ENCODE data around the gene GDPD5. TPM values are rescaled to one million over a fixed set of nuclear protein-coding genes. Genes with fewer than 3 reads are reported as not detected.

Gene GDPD5
- total RNA-seq, 1 donor from 2014 or later = 9.7 TPM

DNA sequence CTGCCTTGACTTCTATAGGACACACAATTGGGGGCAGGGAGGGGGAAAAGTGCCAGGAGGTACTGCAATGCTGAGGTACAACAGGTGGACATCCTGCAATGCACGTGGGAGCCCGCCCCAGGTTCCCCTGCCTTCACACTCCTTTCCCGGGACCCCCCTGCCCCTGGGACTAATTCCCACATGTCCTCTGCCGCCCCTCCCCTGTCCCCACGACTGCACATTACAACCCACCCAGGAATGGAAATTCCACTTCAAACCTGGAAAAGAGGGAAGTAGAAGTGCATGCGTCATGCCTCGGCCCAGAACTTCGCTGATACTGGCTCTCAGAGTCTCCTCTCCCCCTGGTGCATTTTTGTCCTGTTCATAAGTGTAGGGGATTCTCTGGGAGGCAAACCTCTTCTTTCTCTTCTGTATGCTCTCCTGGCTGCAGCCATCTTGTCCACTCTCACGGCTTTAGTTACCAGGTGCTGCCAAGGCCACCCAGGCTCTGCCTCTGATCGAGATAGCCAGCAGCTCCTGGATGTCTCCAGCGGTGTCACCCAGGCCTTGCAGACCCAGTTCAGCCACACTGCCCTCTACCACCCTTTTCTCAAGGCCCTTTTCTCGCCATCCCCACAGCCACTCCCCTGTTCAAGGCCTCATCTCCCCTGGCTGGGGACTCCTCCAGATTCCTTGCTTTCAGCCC lies 43.7 kb downstream of the GDPD5 start:
- DNase-seq (ENCODE audit: low spot score) = no peak
- intact Hi-C loops (cut with micrococcal nuclease) = no loop called here
- Mint-ChIP-seq H3K27me3 (ENCODE audit: insufficient read depth) (no peaks in the 10 kb centered on the region), H3K4me3 (no peak overlapping the region), H3K4me1 (ENCODE audit: low read depth) (peaks cover 5% of the 10 kb centered on the region), H3K9me3 (no peaks in the 10 kb centered on the region), H3K36me3 (ENCODE audit: low read depth) (no peaks in the 10 kb centered on the region), H3K27ac (no peak overlapping the region)

GRCh38 chr11:75481223-75481921 lies 44.4 kb downstream of the GDPD5 start:
- DNase-seq (ENCODE audit: low spot score) = no peak
- intact Hi-C loops (cut with micrococcal nuclease) = no loop called here
- H3K27me3 Mint-ChIP-seq (ENCODE audit: insufficient read depth) = no peaks in the 10 kb centered on the region
- no peaks in the 10 kb centered on the region for H3K4me1 Mint-ChIP-seq (ENCODE audit: low read depth)
- no peaks in the 10 kb centered on the region for H3K36me3 Mint-ChIP-seq (ENCODE audit: low read depth)
- no peaks in the 10 kb centered on the region for H3K9me3 Mint-ChIP-seq
- no peak overlapping the region for H3K4me3 Mint-ChIP-seq
- H3K27ac Mint-ChIP-seq = no peak overlapping the region

DNA sequence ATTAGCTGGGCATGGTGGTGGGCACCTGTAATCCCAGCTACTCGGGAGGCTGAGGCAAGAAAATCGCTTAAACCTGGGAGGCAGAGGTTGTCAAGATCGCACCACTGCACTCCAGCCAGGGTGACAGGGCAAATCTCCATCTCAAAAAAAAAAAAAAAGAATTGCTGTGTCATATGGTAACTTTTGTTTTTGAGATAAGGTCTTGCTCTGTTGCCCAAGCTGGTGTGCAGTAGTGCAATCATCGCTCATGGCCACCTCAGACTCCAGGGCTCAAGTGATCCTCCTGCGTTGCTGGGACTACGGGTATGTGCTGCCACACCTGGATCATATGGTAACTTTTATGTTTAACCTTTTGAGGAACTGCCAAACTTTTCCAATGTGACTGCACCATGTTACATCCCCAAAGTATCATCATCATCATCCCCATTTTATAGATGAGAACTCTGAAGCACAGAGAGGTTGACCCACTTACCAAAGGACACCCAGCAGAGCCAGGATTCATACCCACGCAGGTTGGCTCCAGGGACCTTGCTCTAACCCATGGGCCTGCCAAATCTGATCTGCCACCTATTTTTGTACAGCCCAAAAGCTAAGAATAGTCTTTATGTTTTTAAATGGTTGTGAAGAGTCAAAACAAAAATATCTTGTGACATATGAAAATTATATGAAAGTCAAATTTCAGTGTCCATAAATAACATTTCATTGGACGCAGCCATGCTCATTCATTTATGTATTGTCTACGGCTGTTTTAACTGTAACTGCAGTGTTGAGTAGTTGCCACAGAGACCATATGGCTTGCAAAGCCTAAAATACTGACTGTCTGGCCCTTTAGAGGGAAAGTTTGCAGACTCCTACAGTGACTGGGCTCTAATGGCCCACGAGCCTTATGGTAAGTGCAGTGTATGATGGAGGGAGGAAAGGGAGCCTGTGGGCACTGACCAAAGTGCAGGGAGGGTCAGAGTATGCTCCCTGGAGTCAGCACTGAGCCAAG lies 45.3 kb downstream of the GDPD5 start:
- intact Hi-C loops (cut with micrococcal nuclease) = no loop called here
- Mint-ChIP-seq H3K4me3 (no peak overlapping the region), H3K9me3 (no peaks in the 10 kb centered on the region), H3K27me3 (ENCODE audit: insufficient read depth) (no peaks in the 10 kb centered on the region), H3K36me3 (ENCODE audit: low read depth) (no peaks in the 10 kb centered on the region), H3K27ac (no peak overlapping the region), H3K4me1 (ENCODE audit: low read depth) (peaks cover 7% of the 10 kb centered on the region)
- no peak for DNase-seq (ENCODE audit: low spot score)

DNA sequence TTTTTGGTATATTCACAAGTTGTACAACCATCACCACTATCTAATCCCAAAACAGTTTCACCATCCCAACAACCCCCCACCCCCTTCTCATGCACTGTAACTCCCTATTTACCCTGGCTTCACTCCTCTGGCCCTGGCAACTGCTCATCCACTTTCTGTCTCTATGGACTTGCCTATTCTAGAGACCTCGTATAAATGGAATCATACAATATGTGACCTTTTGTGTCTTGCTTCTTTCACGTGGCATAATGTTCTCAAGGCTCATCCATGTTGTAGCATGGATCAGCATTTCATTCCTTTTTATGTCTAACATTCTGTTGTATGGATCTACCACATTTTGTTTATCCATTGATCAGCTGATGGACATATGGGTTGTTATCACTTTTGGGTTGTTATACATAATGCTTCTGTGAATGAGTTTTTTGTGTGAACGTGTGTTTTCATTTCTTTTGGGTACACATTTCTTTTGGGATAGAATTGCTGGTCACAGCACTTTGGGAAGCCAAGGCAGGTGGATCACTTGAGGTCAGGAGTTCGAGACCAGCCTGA lies 46.1 kb downstream of the GDPD5 start:
- H3K27ac Mint-ChIP-seq = no peak overlapping the region
- H3K4me1 Mint-ChIP-seq (ENCODE audit: low read depth) = peaks cover 15% of the 10 kb centered on the region
- H3K4me3 Mint-ChIP-seq = no peak overlapping the region
- no peaks in the 10 kb centered on the region for H3K27me3 Mint-ChIP-seq (ENCODE audit: insufficient read depth)
- DNase-seq (ENCODE audit: low spot score) = no peak
- intact Hi-C loops (cut with micrococcal nuclease) = no loop called here
- no peaks in the 10 kb centered on the region for H3K9me3 Mint-ChIP-seq
- no peaks in the 10 kb centered on the region for H3K36me3 Mint-ChIP-seq (ENCODE audit: low read depth)

- no peaks in the 10 kb centered on the region for H3K27me3 Mint-ChIP-seq (ENCODE audit: insufficient read depth)
- H3K36me3 Mint-ChIP-seq (ENCODE audit: low read depth) = no peaks in the 10 kb centered on the region
- no peak overlapping the region for H3K27ac Mint-ChIP-seq
- intact Hi-C loops (cut with micrococcal nuclease) = no loop called here
- DNase-seq (ENCODE audit: low spot score) = no peak
- no peak overlapping the region for H3K4me3 Mint-ChIP-seq
- peaks cover 17% of the 10 kb centered on the region for H3K4me1 Mint-ChIP-seq (ENCODE audit: low read depth)
- H3K9me3 Mint-ChIP-seq = no peaks in the 10 kb centered on the region
Measured at GRCh38 chr11:75478783-75479596, 46.8 kb downstream of the GDPD5 start.

GRCh38 chr11:75477614-75477935 lies 48.2 kb downstream of the GDPD5 start:
- H3K4me3 Mint-ChIP-seq = no peak overlapping the region
- H3K27ac Mint-ChIP-seq = no peak overlapping the region
- H3K9me3 Mint-ChIP-seq = no peaks in the 10 kb centered on the region
- intact Hi-C loops (cut with micrococcal nuclease) = no loop called here
- H3K36me3 Mint-ChIP-seq (ENCODE audit: low read depth) = no peaks in the 10 kb centered on the region
- DNase-seq (ENCODE audit: low spot score) = no peak
- no peaks in the 10 kb centered on the region for H3K27me3 Mint-ChIP-seq (ENCODE audit: insufficient read depth)
- H3K4me1 Mint-ChIP-seq (ENCODE audit: low read depth) = peaks cover 17% of the 10 kb centered on the region

- DNase-seq (ENCODE audit: low spot score) = no peak
- H3K27ac Mint-ChIP-seq = peak overlapping the region; percentile 6
- H3K36me3 Mint-ChIP-seq (ENCODE audit: low read depth) = no peaks in the 10 kb centered on the region
- H3K4me3 Mint-ChIP-seq = no peak overlapping the region
- H3K4me1 Mint-ChIP-seq (ENCODE audit: low read depth) = peaks cover 17% of the 10 kb centered on the region
- intact Hi-C loops (cut with micrococcal nuclease) = no loop called here
- no peaks in the 10 kb centered on the region for H3K27me3 Mint-ChIP-seq (ENCODE audit: insufficient read depth)
- no peaks in the 10 kb centered on the region for H3K9me3 Mint-ChIP-seq
Measured at GRCh38 chr11:75476739-75477613, 48.8 kb downstream of the GDPD5 start.

- Mint-ChIP-seq H3K4me3 (no peak overlapping the region), H3K9me3 (no peaks in the 10 kb centered on the region), H3K36me3 (ENCODE audit: low read depth) (no peaks in the 10 kb centered on the region), H3K27ac (peak overlapping the region; percentile 12), H3K27me3 (ENCODE audit: insufficient read depth) (no peaks in the 10 kb centered on the region), H3K4me1 (ENCODE audit: low read depth) (peaks cover 17% of the 10 kb centered on the region)
- peak; percentile 22 for DNase-seq (ENCODE audit: low spot score)
- intact Hi-C loops (cut with micrococcal nuclease) = loop anchor here (1.0 to 2.0 kb wide), 2 partner anchors 49 to 77 kb away; partner anchors contain the start of genes GDPD5 and RPS3
Measured at GRCh38 chr11:75475767-75476650, 49.7 kb downstream of the GDPD5 start.

DNA sequence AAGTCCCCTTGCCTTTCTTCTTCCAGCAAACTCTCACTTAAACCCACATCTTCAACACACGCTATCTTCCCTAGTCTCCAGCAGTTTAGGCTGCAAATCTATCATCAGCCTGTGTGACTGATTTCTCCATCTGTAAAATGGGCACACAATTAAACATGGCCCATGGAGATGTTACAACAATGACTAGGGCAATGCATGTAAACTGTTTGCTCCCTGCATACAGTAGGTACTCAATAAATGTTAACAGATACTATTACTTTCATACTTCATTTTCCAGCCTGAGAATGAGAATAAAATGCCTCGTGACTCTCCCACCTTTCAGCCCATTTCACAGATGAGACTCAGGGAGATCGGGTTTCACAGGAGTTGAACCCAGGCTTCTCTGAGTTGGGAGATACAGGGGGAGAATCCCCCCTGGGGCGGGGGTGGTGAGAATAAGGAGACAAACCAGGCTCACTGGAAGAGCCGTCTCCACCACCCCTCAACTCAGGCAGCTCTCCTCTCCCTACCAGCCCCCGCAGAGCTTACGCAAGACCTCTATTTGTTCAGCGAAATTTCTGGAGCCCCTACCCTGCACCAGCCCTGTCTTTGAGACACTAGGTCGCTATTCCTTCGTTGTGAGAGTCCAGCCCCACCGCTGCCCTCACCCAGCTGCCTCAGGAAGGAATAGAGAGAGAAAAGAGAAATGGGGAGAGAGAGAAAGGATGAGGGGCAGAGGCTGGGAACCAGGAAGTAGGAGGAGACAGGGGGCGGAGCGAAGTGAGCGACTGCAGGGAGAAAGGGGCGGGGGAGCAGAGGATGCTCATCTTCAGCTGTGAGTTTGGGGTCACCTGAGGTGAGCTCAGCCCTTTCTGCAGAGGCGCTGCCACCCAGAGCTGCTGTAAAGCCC lies 50.6 kb downstream of the GDPD5 start:
- Mint-ChIP-seq H3K4me3 (no peak overlapping the region), H3K27me3 (ENCODE audit: insufficient read depth) (no peaks in the 10 kb centered on the region), H3K27ac (peak overlapping the region; percentile 70), H3K4me1 (ENCODE audit: low read depth) (peaks cover 17% of the 10 kb centered on the region), H3K36me3 (ENCODE audit: low read depth) (no peaks in the 10 kb centered on the region), H3K9me3 (no peaks in the 10 kb centered on the region)
- intact Hi-C loops (cut with micrococcal nuclease) = loop anchor here (1.0 to 2.0 kb wide), 2 partner anchors 50 to 76 kb away; partner anchors contain the start of genes GDPD5 and RPS3
- peak; percentile 58 for DNase-seq (ENCODE audit: low spot score)

DNA sequence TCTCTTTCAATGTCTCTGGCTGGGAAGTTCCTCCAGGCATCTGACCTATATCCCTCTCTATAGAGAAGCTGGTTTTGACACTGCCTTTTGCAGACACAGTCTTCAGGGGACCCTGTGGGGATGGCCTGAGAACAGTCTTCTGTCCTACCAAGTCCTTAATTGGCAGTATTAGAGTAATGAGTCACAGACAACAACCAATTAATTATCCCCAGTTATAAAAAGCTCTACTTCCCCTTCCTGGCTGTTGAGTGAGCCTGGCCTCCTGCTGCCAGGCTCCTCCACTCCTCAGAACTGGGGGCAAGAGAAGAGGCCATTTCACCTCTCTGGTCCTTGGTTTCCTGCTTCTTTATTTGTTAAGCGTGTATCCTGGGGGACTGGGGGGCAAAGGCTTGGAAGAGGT lies 51.5 kb downstream of the GDPD5 start:
- intact Hi-C loops (cut with micrococcal nuclease) = loop anchor here (2.0 kb wide), 1 partner anchor 51 kb away; the partner anchor contains the start of gene GDPD5
- H3K27ac Mint-ChIP-seq = no peak overlapping the region
- H3K36me3 Mint-ChIP-seq (ENCODE audit: low read depth) = no peaks in the 10 kb centered on the region
- DNase-seq (ENCODE audit: low spot score) = no peak
- H3K9me3 Mint-ChIP-seq = no peaks in the 10 kb centered on the region
- no peaks in the 10 kb centered on the region for H3K27me3 Mint-ChIP-seq (ENCODE audit: insufficient read depth)
- H3K4me3 Mint-ChIP-seq = no peak overlapping the region
- peaks cover 17% of the 10 kb centered on the region for H3K4me1 Mint-ChIP-seq (ENCODE audit: low read depth)
